ENCODE data around the gene EFCAB6. TPM values are rescaled to one million over a fixed set of nuclear protein-coding genes. Genes with fewer than 3 reads are reported as not detected.

EFCAB6 gene
- total and polyA plus RNA-seq, 2 donors (not counting 3 experiments of a cell fraction or from before 2014, with no cell fraction given) = 0.07 to 0.31 TPM

DNA sequence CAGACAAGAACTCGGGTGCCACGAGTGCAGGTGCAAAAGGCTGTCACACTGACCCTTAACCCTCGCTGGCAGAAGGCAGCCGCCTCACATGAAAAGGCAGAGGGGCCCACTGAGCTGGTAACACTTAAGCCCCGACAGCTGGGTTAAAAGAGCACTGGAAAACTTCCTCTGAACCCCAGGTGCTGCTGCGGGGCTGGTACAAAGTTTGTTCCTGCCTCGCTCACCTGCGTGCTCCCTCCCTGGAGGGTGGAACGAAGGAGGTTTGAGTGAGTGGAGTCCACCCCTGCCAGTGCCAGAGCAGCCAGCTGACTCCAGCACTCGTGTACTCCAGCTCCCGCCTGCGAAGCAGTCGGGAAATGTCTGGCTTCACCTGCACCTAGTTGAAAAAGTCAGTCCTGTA lies 37.6 kb upstream of the EFCAB6 start:
- TF ChIP-seq, protein P1, sequence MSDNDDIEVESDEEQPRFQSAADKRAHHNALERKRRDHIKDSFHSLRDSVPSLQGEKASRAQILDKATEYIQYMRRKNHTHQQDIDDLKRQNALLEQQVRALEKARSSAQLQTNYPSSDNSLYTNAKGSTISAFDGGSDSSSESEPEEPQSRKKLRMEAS (IDR thresholded peaks at IDR 0.05; ENCODE audit: insufficient read depth, insufficient read length) = no peak
- TF ChIP-seq GATA2 (IDR thresholded peaks at IDR 0.05; ENCODE audit: insufficient read depth, insufficient read length, low read depth, low read length) = no peak

DNA sequence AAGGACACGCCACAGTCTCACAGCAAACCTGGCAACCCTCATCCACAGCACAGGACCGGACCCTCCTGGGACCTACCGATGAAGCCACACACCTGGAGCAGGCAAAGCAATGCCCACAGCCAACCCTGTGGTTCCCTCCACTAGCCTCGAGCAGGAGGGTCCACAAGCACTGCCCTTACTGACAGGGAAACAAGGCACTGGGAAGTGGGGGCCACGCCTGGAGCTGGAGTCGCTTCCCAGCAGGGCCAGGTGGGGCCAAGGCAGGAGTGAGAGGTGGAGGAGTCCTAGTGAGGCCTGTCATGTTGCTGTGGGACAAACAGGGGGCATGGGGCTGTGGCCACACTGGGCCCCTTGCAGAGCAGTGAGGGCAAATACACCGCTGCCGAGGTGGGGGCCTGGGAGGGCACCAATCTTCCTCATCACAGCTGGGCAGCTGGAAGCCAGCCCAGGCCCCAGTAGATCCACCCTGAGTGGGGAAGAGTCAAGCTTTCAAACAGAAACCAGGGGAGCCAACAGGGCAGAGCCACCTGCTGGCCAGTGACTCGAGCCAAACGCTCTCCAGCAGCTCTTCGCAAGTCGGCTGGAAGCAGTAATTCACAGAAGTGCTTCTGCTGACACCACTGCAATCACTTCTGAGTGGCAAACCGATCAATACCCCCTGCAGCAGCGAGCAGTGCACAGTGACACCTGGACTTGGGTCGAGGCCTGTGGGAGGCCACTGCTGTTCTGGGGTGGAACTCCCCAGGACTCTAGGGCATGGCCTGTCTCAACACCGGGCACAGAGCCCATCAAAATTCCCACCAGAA lies 36.5 kb upstream of the EFCAB6 start:
- FAIRE-seq (no peak), DNase-seq (ENCODE audit: low read depth, low spot score) (no peak)
- Histone ChIP-seq H3K4me2 (ENCODE audit: insufficient read depth, low read length) (no peak overlapping the region), H3K79me2 (ENCODE audit: control insufficient read depth, insufficient read depth, low read length) (no peaks in the 10 kb centered on the region), H3K4me1 (ENCODE audit: control insufficient read depth, extremely low read depth, insufficient read depth, low read length) (peaks cover 11% of the 10 kb centered on the region), H2AFZ (ENCODE audit: low read depth, low read length) (no peak overlapping the region), H3K4me3 (replicated peaks in 1 of 3; ENCODE audit: insufficient read depth in 1 of 3, low read depth in 1 of 3, low read length in 3 of 3) (no peak overlapping the region), H3K27me3 (ENCODE audit: control insufficient read depth in 2 of 2, insufficient read depth in 2 of 2, low read length in 2 of 2) (no peaks in the 10 kb centered on the region), H3K9ac (replicated peaks; ENCODE audit: extremely low read depth, insufficient read depth, low read length) (no peak overlapping the region), H3K9me3 (replicated peaks; ENCODE audit: control insufficient read depth, insufficient read depth, low read length) (no peaks in the 10 kb centered on the region), H3K27ac (ENCODE audit: insufficient read depth, low read depth, low read length) (no peak overlapping the region), H3K9me1 (replicated peaks; ENCODE audit: control insufficient read depth, extremely low read depth, insufficient read depth, low read length) (no peaks in the 10 kb centered on the region), H4K20me1 (replicated peaks; ENCODE audit: control insufficient read depth, extremely low read depth, insufficient read depth, low read length) (no peaks in the 10 kb centered on the region), H3K36me3 (ENCODE audit: control insufficient read depth in 2 of 2, extremely low read depth in 1 of 2, insufficient read depth in 2 of 2, low read length in 2 of 2) (no peaks in the 10 kb centered on the region)
- dilution Hi-C loops (cut with MboI; ENCODE audit: extremely low pct_ligation_motif_present, low sequenced_read_pairs) = no loop called here
- ChIA-PET CTCF (interaction anchor here (0.6 to 2.0 kb wide), 4 partner anchors 19 to 617 kb away, joined by 3 to 9 read pairs (median 3); no protein-coding TSS in a partner anchor), POLR2A (no interaction called here)
- intact Hi-C loops (cut with micrococcal nuclease) = no loop called here
- TF ChIP-seq, protein P2, sequence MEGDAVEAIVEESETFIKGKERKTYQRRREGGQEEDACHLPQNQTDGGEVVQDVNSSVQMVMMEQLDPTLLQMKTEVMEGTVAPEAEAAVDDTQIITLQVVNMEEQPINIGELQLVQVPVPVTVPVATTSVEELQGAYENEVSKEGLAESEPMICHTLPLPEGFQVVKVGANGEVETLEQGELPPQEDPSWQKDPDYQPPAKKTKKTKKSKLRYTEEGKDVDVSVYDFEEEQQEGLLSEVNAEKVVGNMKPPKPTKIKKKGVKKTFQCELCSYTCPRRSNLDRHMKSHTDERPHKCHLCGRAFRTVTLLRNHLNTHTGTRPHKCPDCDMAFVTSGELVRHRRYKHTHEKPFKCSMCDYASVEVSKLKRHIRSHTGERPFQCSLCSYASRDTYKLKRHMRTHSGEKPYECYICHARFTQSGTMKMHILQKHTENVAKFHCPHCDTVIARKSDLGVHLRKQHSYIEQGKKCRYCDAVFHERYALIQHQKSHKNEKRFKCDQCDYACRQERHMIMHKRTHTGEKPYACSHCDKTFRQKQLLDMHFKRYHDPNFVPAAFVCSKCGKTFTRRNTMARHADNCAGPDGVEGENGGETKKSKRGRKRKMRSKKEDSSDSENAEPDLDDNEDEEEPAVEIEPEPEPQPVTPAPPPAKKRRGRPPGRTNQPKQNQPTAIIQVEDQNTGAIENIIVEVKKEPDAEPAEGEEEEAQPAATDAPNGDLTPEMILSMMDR (IDR thresholded peaks at IDR 0.05; ENCODE audit: extremely low read depth in 1 of 2, insufficient read depth in 1 of 2, low read depth in 1 of 2, low read length in 2 of 2) = peak in 1 of 2 donors; percentile 52
- no peak for TF ChIP-seq POLR2AphosphoS5 (IDR thresholded peaks at IDR 0.05; ENCODE audit: insufficient read depth, low read depth, low read length)
- BruUV-seq (replicated peaks) = no TSS peak

More for the DNA sequence above, 37.6 kb upstream of the EFCAB6 start:
- Histone ChIP-seq H3K4me2 (ENCODE audit: insufficient read depth, low read length) (no peak overlapping the region), H4K20me1 (replicated peaks; ENCODE audit: control insufficient read depth, extremely low read depth, insufficient read depth, low read length) (no peaks in the 10 kb centered on the region), H3K79me2 (ENCODE audit: control insufficient read depth, insufficient read depth, low read length) (no peaks in the 10 kb centered on the region), H3K9ac (replicated peaks; ENCODE audit: extremely low read depth, insufficient read depth, low read length) (no peak overlapping the region), H2AFZ (ENCODE audit: low read depth, low read length) (no peak overlapping the region), H3K4me3 (replicated peaks in 1 of 3; ENCODE audit: insufficient read depth in 1 of 3, low read depth in 1 of 3, low read length in 3 of 3) (no peak overlapping the region), H3K27ac (ENCODE audit: insufficient read depth, low read depth, low read length) (no peak overlapping the region), H3K9me1 (replicated peaks; ENCODE audit: control insufficient read depth, extremely low read depth, insufficient read depth, low read length) (no peaks in the 10 kb centered on the region), H3K9me3 (replicated peaks; ENCODE audit: control insufficient read depth, insufficient read depth, low read length) (no peaks in the 10 kb centered on the region), H3K4me1 (ENCODE audit: control insufficient read depth, extremely low read depth, insufficient read depth, low read length) (peaks cover 11% of the 10 kb centered on the region), H3K36me3 (ENCODE audit: control insufficient read depth in 2 of 2, extremely low read depth in 1 of 2, insufficient read depth in 2 of 2, low read length in 2 of 2) (no peaks in the 10 kb centered on the region), H3K27me3 (ENCODE audit: control insufficient read depth in 2 of 2, insufficient read depth in 2 of 2, low read length in 2 of 2) (no peaks in the 10 kb centered on the region)
- FAIRE-seq = no peak
- intact Hi-C loops (cut with micrococcal nuclease) = no loop called here
- BruUV-seq (replicated peaks) = no TSS peak
- CTCF ChIA-PET = interaction anchor here (2.0 kb wide), 1 partner anchor 576 kb away, joined by 9 read pairs; no protein-coding TSS in a partner anchor
- dilution Hi-C loops (cut with MboI; ENCODE audit: extremely low pct_ligation_motif_present, low sequenced_read_pairs) = no loop called here
- DNase-seq (ENCODE audit: low read depth, low spot score) = no peak
- POLR2A ChIA-PET = no interaction called here

Measured in endothelial cell of umbilical vein (primary cell).